SU-DHL-6 (cell line): Measurements from ENCODE around the gene EIF3C.
"Not testable (repeated sequence)": the region's sequence is repeated elsewhere in the genome, so short reads cannot be mapped to it uniquely, and the experiment has no call there.

Experiments used
- EZH2phosphoT487 ChIP-seq: fragments of 200-600 bp; sonication (generic), shearing (Covaris generic); conservative IDR thresholded peaks from 2 replicates; pipeline ENCODE4 v1.6.1; 2018; ENCODE audit warnings: mild to moderate bottlenecking, antibody characterized with exemption, low read length, moderate library complexity, mixed read lengths
- TF ChIP-seq, protein P1 (sequence below): fragments of 200-600 bp; sonication (generic); IDR thresholded peaks from one replicate; pipeline ENCODE4 v1.5.1; 2017; ENCODE audit warnings: antibody characterized with exemption, mild to moderate bottlenecking, low read length, moderate library complexity; ENCODE audit not compliant: insufficient read depth, poor library complexity, severe bottlenecking

DNA sequence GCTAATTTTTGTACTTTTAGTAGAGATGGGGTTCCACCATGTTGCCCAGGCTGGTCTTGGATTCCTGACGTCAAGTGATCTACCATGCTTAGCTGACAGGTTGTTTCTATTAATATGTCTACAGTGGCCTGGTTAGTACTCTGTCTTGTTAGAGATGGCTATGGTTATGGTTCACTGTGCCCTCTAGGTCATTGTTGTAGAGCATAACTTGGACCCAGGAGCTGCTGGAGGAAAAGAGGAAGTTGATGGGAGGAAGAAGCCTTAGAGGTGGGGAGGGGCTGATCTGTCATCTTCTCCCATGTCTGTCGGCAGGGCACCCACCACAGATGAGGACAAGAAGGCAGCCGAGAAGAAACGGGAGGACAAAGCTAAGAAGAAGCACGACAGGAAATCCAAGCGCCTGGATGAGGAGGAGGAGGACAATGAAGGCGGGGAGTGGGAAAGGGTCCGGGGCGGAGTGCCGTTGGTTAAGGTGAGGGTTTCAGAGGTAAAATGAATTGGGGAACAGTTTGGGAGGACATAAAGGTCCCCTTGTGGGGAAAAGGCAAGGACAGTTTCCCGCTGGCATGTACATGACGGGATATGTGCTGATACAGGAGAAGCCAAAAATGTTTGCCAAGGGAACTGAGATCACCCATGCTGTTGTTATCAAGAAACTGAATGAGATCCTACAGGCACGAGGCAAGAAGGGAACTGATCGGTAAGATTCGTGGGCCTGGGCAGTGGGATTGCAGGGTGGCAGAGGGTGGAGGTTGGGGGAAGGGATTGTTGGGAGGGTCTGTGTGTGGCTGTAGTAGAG is 11.8 kb downstream of the EIF3C start:
- TF ChIP-seq, protein P1, sequence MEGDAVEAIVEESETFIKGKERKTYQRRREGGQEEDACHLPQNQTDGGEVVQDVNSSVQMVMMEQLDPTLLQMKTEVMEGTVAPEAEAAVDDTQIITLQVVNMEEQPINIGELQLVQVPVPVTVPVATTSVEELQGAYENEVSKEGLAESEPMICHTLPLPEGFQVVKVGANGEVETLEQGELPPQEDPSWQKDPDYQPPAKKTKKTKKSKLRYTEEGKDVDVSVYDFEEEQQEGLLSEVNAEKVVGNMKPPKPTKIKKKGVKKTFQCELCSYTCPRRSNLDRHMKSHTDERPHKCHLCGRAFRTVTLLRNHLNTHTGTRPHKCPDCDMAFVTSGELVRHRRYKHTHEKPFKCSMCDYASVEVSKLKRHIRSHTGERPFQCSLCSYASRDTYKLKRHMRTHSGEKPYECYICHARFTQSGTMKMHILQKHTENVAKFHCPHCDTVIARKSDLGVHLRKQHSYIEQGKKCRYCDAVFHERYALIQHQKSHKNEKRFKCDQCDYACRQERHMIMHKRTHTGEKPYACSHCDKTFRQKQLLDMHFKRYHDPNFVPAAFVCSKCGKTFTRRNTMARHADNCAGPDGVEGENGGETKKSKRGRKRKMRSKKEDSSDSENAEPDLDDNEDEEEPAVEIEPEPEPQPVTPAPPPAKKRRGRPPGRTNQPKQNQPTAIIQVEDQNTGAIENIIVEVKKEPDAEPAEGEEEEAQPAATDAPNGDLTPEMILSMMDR = not testable (repeated sequence)
- TF ChIP-seq EZH2phosphoT487 = not testable (repeated sequence)
